HEK293 (cell line): Measurements from ENCODE around the gene AQP10.

ENCODE experiments used
- GFI1B ChIP-seq: fragments of 450-650 bp; formaldehyde crosslinking; IDR thresholded peaks from 2 replicates; pipeline ENCODE4 v1.5.1; 2016; ENCODE audit warnings: missing biosample characterization, missing genetic modification characterization
- GLI4 ChIP-seq: fragments of 450-650 bp; formaldehyde crosslinking; IDR thresholded peaks from 2 replicates; pipeline ENCODE4 v1.5.1; 2016; ENCODE audit warnings: missing biosample characterization, missing genetic modification characterization
- KLF8 ChIP-seq: fragments of 450-650 bp; formaldehyde crosslinking; IDR thresholded peaks from 2 replicates; pipeline ENCODE4 v1.5.1; 2016; ENCODE audit warnings: missing biosample characterization, missing genetic modification characterization
- MYNN ChIP-seq: fragments of 450-650 bp; formaldehyde crosslinking; IDR thresholded peaks from 2 replicates; pipeline ENCODE4 v1.5.1; 2016; ENCODE audit warnings: missing biosample characterization, missing genetic modification characterization, borderline replicate concordance
- OSR2 ChIP-seq: fragments of 450-650 bp; formaldehyde crosslinking; IDR thresholded peaks from 2 replicates; pipeline ENCODE4 v1.5.1; 2016; ENCODE audit warnings: missing biosample characterization, missing genetic modification characterization
- PATZ1 ChIP-seq: fragments of 450-650 bp; formaldehyde crosslinking; IDR thresholded peaks from 2 replicates; pipeline ENCODE4 v1.5.1; 2016; ENCODE audit warnings: missing biosample characterization, missing genetic modification characterization
- PRDM1 ChIP-seq: fragments of 450-650 bp; formaldehyde crosslinking; IDR thresholded peaks from 2 replicates; pipeline ENCODE4; 2016; ENCODE audit warnings: missing biosample characterization, missing genetic modification characterization
- PRDM10 ChIP-seq: fragments of 450-650 bp; formaldehyde crosslinking; IDR thresholded peaks from 2 replicates; pipeline ENCODE4 v1.5.1; 2016; ENCODE audit warnings: missing biosample characterization, missing genetic modification characterization
- REST ChIP-seq: fragments of 450-650 bp; formaldehyde crosslinking; IDR thresholded peaks from 2 replicates; pipeline ENCODE4 v1.5.1; 2016; ENCODE audit warnings: missing biosample characterization, missing genetic modification characterization
- WT1 ChIP-seq: fragments of 450-650 bp; formaldehyde crosslinking; IDR thresholded peaks from 2 replicates; pipeline ENCODE4 v1.5.1; 2016; ENCODE audit warnings: missing biosample characterization, missing genetic modification characterization
- ZBTB20 ChIP-seq: fragments of 450-650 bp; formaldehyde crosslinking; IDR thresholded peaks from 2 replicates; pipeline ENCODE4 v1.5.1; 2016; ENCODE audit warnings: missing biosample characterization, missing genetic modification characterization
- ZEB2 ChIP-seq: fragments of 450-650 bp; formaldehyde crosslinking; IDR thresholded peaks from 2 replicates; pipeline ENCODE4 v1.5.1; 2016; ENCODE audit warnings: missing biosample characterization, missing genetic modification characterization
- ZFHX2 ChIP-seq: fragments of 450-650 bp; formaldehyde crosslinking; conservative IDR thresholded peaks from 2 replicates; pipeline ENCODE4 v1.5.1; 2016; ENCODE audit warnings: missing biosample characterization, missing genetic modification characterization
- ZIC2 ChIP-seq: fragments of 450-650 bp; formaldehyde crosslinking; IDR thresholded peaks from 2 replicates; pipeline ENCODE4 v1.5.1; 2016; ENCODE audit warnings: missing biosample characterization, missing genetic modification characterization
- ZNF157 ChIP-seq: fragments of 450-650 bp; formaldehyde crosslinking; IDR thresholded peaks from 2 replicates; pipeline ENCODE4 v1.5.1; 2016; ENCODE audit warnings: missing biosample characterization, missing genetic modification characterization
- ZNF174 ChIP-seq: fragments of 450-650 bp; formaldehyde crosslinking; IDR thresholded peaks from 2 replicates; pipeline ENCODE4 v1.5.0; 2017; ENCODE audit warnings: missing biosample characterization, mild to moderate bottlenecking, missing genetic modification characterization
- ZNF175 ChIP-seq: fragments of 450-650 bp; formaldehyde crosslinking; IDR thresholded peaks from 2 replicates; pipeline ENCODE4 v1.5.1; 2016; ENCODE audit warnings: missing biosample characterization, missing genetic modification characterization
- ZNF23 ChIP-seq: fragments of 450-650 bp; formaldehyde crosslinking; IDR thresholded peaks from 2 replicates; pipeline ENCODE4 v1.5.1; 2016; ENCODE audit warnings: missing biosample characterization, missing genetic modification characterization, borderline replicate concordance
- ZNF335 ChIP-seq: fragments of 450-650 bp; formaldehyde crosslinking; conservative IDR thresholded peaks from 2 replicates; pipeline ENCODE4 v1.5.1; 2016; ENCODE audit warnings: missing biosample characterization, missing genetic modification characterization
- ZNF416 ChIP-seq: fragments of 450-650 bp; formaldehyde crosslinking; IDR thresholded peaks from 2 replicates; pipeline ENCODE4 v1.5.1; 2016; ENCODE audit warnings: missing biosample characterization, missing genetic modification characterization
- ZNF514 ChIP-seq: fragments of 450-650 bp; formaldehyde crosslinking; IDR thresholded peaks from 2 replicates; pipeline ENCODE4 v1.5.1; 2016; ENCODE audit warnings: missing biosample characterization, missing genetic modification characterization
- ZNF580 ChIP-seq: fragments of 450-650 bp; formaldehyde crosslinking; IDR thresholded peaks from 2 replicates; pipeline ENCODE4 v1.5.1; 2016; ENCODE audit warnings: missing biosample characterization, missing genetic modification characterization
- ZNF626 ChIP-seq: fragments of 450-650 bp; sonication (Bioruptor Pico); formaldehyde crosslinking; IDR thresholded peaks from 2 replicates; pipeline ENCODE4 v1.5.1; 2018; ENCODE audit warnings: missing biosample characterization, missing genetic modification characterization, inconsistent platforms
- ZNF768 ChIP-seq: fragments of 450-650 bp; formaldehyde crosslinking; IDR thresholded peaks from 2 replicates; pipeline ENCODE4 v1.5.1; 2018; ENCODE audit warnings: missing biosample characterization, mild to moderate bottlenecking, missing genetic modification characterization
- ZNF776 ChIP-seq: fragments of 450-650 bp; formaldehyde crosslinking; IDR thresholded peaks from 2 replicates; pipeline ENCODE4 v1.5.0; 2017; ENCODE audit warnings: missing biosample characterization, missing genetic modification characterization, borderline replicate concordance
- ZXDB ChIP-seq: fragments of 450-650 bp; formaldehyde crosslinking; IDR thresholded peaks from 2 replicates; pipeline ENCODE4 v1.5.1; 2016; ENCODE audit warnings: missing biosample characterization, missing genetic modification characterization

The AQP10 gene

GRCh38 chr1:154351363-154352068 is 30.6 kb downstream of the AQP10 start (continued):
- TF ChIP-seq REST (no peak), ZNF174 (tag by site-specific recombination) (no peak), ZXDB (tag by site-specific recombination) (no peak), GLI4 (no peak), ZNF23 (tag by site-specific recombination) (no peak), MYNN (tag by site-specific recombination) (no peak), ZEB2 (tag by site-specific recombination) (no peak; the same call in 1 of the 2 replicates), ZNF626 (no peak), PRDM1 (tag by site-specific recombination) (peak; percentile 74), ZBTB20 (peak; percentile 87), WT1 (tag by site-specific recombination) (peak; percentile 31; the same call in 1 of the 2 replicates), PRDM10 (tag by site-specific recombination) (peak; percentile 67), GFI1B (tag by site-specific recombination) (no peak), ZNF157 (tag by site-specific recombination) (no peak), ZNF768 (tag by site-specific recombination) (no peak), ZNF514 (no peak), ZNF335 (tag by site-specific recombination) (peak; percentile 16), ZFHX2 (tag by site-specific recombination) (peak; percentile 34; the same call in 1 of the 2 replicates), OSR2 (tag by site-specific recombination) (no peak), ZIC2 (tag by site-specific recombination) (no peak), ZNF580 (no peak), KLF8 (tag by site-specific recombination) (no peak), ZNF175 (no peak), ZNF416 (no peak), ZNF776 (tag by site-specific recombination) (no peak), PATZ1 (tag by site-specific recombination) (0 out of 2 replicates have a peak, but pooled peaks have one; percentile 14)
